ENCODE results near the gene GPI.
"Not testable (repeated sequence)": the region's sequence is repeated elsewhere in the genome, so short reads cannot be mapped to it uniquely, and the experiment has no call there.

The GPI gene

GRCh38 chr19:34367624-34367957 is 2.6 kb downstream of the GPI start:
- no peak for DNase-seq (ENCODE audit: low read depth)

GRCh38 chr19:34368338-34368737 is 3.3 kb downstream of the GPI start:
- DNase-seq (ENCODE audit: low read depth): no peak

DNA sequence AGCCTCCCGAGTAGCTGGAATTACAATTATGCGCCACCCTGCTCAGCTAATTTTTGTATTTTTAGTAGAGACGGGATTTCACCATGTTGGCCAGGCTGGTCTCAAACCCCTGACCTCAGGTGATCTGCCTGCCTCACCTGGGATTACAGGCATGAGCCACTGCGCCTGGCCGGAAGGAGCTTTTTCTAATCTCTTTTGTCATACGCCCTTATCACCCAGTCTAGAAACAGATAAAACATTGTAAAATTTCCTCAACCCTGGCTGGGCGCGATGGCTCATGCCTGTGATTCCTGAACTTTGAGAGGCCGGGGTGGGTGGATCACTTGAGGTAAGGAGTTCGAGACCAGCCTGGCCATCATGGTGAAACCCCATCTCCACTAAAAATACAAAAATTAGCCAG is 4.2 kb downstream of the GPI start:
- DNase-seq (ENCODE audit: low read depth): not testable (repeated sequence)

GRCh38 chr19:34370117-34370516 is 5.1 kb downstream of the GPI start:
- DNase-seq (ENCODE audit: low read depth): no peak

GRCh38 chr19:34370983-34371382 is 6.0 kb downstream of the GPI start:
- no peak for DNase-seq (ENCODE audit: low read depth)

DNA sequence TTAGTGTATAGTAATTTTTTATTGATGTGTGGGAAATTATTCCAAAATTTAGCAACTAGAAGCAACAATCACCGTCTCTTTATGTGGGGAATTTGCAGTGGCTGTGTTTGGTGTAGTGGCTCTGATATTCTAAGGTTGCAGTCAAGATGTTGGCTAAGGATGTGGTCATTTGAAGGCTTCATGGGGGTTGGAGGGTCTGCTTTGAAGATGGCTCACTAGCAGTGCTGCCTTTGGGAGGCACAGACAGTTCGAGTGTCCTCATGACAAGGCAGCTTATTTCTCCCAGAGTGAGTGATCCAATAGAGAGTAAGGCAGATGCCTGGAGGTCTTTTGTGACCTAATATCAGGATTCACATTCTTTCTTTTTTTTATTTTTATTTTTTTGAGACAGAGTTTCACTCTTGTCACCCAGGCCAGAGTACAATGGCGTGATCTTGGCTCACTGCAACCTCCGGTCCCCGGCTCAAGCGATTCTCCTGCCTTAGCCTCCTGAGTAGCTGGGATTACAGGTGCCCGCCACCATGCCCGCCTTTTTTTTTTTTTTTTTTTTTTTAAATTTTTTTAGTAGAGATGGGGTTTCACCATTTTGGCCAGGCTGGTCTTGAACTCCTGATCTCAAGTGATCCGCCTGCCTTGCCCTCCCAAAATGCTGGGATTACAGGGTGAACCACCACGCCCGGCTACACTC is 8.7 kb downstream of the GPI start:
- DNase-seq (ENCODE audit: low read depth): no peak

- no peak for DNase-seq (ENCODE audit: low read depth)
These were observed 10.6 kb downstream of the GPI start for GRCh38 chr19:34375598-34375997.

DNA sequence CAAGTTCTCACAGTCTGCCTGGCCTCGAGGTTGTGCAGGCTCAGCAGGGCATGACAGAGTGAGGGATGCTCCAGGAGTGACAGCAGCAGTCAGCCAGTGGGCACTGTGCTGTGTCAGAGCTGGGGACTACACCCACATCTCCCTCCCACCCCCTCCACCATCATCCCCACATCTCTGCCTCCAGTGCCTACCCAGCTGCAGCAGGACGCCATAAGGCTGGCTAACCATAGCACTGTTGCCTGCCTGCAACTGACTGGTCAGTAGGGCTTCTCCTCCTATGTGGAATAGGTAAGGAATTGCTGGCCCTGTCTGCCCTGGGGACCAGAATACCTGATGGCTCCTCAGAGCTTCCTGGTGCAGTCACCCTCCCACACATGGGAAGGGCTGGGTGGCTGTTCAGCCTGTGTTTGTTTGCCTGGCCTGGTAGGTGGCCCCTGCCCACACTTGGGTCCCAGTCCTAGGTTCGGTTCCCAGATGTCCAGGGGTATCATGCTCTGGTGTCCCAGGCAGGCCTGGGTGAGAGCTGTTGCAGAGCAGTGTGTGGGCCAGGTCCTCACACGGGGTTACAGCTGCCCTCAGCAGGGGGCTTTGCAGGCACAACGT is 15.7 kb downstream of the GPI start:
- DNase-seq (ENCODE audit: low read depth): no peak

DNA sequence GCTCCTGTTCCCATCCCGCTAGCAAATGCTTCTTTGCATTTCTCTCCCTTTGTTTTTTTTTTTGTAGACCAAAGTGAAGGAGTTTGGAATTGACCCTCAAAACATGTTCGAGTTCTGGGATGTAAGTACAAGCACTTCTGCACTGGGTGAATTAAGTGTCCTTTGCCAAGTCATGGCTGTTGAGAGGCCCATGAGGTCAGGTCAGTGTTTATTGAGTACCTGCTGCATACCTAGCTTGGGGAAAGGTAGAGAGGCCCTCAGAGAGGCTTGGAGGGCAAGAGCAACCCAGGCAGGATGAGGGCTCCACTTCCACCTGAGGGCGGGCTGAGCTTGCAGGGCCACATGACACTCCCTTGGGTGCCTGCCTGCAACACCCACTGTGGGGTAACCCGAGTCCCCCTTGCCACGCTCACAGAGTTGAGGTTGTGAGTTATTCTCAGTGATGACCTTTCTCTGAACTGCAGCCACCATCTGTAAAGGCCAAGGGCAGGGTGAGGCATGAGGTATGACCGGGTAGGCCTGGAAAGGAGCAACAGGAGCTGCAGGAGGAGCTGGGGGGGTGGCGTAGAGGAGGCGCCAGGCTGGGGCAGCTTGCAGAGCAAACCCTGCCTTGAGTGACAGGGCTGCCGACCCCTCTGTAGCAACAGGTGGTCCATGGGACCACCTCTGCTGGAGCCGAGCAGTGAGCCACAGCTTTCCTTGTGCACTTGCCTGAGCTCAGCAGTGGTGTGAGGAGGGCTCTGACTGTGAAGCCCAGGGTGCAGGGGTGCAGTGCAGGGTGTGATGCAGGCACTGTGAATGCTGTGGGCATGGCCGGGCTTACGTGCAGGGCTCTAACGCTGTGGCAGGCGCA is 16.6 kb downstream of the GPI start:
- DNase-seq (ENCODE audit: low read depth): no peak

DNA sequence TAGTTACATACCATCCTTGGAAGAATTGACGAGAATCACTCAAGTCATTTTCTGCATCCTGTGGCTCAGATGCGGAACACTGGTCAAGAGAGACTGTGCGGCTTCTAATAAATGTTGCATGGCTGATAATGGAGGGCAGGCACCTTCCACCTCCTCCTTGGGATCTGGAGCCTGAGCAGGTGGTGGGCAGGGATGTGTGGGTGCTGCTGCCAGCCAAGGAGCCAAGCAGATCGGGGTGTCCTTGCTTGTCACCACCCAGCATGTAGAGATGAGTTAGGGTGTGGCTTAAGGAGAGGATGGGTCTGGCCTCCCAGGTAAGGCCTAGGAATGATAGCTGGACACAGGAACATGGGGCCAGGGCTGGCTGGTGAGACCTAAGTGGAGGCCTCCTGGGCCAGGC is 17.5 kb downstream of the GPI start:
- DNase-seq (ENCODE audit: low read depth): no peak

DNA sequence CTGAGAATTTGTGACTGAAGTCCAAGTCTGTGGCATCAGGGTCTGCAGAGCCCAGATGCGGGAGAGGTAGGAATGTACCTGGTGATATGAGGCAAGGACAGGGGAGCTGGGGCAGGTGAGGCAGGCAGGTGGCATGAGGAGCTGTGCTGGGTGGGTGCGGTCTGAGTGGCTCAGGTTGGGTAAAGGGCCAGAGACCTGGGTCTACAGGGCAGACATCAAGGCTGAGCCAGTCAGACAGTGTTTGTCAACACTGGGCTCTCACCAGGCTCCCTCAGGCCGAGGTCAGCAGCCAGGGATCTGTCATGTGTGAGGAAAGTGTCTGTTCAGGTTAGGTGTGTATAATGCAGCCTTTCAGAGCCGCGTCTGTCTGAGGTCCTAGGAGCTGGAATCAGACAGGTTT is 18.6 kb downstream of the GPI start:
- no peak for DNase-seq (ENCODE audit: low read depth)

GRCh38 chr19:34386645-34387445 is 21.8 kb downstream of the GPI start:
- DNase-seq (ENCODE audit: low read depth): no peak

DNA sequence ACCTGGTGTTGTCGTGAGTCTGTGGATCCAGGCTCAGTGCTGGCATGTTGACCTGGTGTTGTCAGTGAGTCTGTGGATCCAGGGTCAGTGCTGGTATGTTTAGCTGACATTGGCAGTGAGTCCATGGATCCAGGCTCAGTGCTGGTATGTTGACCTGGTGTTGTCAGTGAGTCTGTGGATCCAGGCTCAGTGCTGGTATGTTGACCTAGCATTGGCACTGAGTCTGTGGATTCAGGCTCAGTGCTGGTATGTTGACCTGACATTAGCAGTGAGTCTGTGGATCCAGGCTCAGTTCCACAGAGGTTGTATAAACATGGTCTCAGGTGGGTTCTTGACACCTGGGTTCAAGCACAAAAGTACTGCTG is 22.4 kb downstream of the GPI start:
- no peak for DNase-seq (ENCODE audit: low read depth)

DNA sequence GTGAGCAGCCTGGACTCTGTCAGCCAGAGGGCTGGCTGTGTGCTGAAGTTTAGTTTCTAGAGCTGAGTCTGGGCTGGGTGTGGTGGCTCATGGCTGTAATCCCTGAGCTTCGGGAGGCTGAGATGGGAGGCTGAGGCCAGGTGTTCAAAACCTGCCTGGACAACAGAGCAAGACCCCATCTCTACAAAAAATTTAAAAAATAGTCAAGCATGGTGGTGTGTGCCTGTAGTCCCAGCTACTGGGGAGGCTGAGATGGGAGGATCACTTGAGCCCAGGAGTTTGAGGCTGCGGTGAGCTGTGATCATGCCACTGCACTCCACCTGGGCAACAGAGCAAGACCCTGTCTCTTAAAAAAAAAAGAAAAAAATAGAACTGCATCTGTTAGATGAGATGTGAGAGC is 23.7 kb downstream of the GPI start:
- not testable (repeated sequence) for DNase-seq (ENCODE audit: low read depth)

GRCh38 chr19:34391813-34392212 is 26.8 kb downstream of the GPI start:
- DNase-seq (ENCODE audit: low read depth): no peak

DNA sequence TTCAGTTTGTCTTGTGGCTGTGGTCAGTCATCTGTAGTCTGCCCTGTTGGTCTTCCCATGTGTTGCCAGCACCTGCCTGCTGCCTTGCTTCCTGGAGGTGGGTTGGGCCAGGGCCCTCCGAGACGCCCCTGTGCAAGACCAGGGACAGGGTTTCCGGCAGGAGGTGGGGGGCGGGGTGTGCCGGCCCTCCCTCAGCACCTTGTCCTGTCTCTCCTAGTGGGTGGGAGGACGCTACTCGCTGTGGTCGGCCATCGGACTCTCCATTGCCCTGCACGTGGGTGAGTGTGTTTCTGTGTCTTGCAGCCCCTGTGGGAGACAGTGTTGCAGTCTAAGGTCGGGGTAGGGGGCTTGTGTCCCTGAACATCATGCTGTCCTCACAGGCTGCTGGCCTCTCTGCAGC is 28.0 kb downstream of the GPI start:
- DNase-seq (ENCODE audit: low read depth): no peak

- no peak for DNase-seq (ENCODE audit: low read depth)
These were observed 28.6 kb downstream of the GPI start for GRCh38 chr19:34393629-34394028.

DNA sequence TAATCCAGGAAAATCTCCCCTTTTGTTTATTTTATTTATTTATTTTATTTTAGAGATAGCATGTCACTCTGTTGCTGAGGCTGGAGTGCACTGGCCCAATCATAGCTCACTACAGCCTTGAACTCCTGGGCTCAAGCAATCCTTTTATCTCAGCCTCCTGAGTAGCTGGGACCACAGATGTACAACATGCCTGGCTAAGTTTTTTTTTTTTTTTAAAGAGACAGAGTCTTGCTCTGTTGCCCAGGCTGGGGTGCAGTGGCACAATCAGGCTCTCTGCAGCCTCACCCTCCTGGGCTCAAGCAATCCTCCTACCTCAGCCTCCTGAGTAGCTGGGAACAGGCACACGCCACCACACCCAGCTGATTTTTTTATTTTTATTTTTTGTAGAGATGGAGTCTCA is 32.9 kb downstream of the GPI start:
- no peak for DNase-seq (ENCODE audit: low read depth)

DNA sequence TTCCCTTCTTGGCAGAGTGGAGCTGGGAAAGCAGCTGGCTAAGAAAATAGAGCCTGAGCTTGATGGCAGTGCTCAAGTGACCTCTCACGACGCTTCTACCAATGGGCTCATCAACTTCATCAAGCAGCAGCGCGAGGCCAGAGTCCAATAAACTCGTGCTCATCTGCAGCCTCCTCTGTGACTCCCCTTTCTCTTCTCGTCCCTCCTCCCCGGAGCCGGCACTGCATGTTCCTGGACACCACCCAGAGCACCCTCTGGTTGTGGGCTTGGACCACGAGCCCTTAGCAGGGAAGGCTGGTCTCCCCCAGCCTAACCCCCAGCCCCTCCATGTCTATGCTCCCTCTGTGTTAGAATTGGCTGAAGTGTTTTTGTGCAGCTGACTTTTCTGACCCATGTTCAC is 34.9 kb downstream of the GPI start:
- no peak for DNase-seq (ENCODE audit: low read depth)

- not testable (repeated sequence) for DNase-seq (ENCODE audit: low read depth)
These were observed 35.8 kb downstream of the GPI start for GRCh38 chr19:34400844-34401243.

- no peak for DNase-seq (ENCODE audit: low read depth)
These were observed 37.1 kb downstream of the GPI start for GRCh38 chr19:34402074-34402600.

DNA sequence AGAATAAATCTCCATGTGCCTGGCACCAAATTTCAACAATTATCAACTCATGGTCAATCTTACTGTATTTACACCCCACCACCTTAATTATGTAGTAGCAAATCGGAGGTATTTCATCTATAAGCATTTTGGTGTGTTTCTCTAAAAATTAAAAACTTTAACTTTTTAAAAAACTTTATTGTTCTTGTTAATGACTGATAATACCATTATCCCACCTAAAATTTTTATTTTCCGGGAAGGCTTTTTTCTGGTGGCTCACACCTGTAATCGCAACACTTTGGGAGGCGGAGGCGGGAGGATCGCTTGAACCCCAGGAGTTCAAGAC is 38.8 kb downstream of the GPI start:
- no peak for DNase-seq (ENCODE audit: low read depth)

All from activated T-cell treated with anti-CD3 and anti-CD28 coated beads for 1 hour (primary cell).